RWPE2 (cell line): ENCODE data around the gene HSD17B13.

Source experiments
- ATAC-seq: fragments of 200-7000 bp; cut with Tn5 transposase; 3 replicates; pipeline ENCODE4 v1.9.1; 2021; ENCODE audit warnings: low read depth
- DNase-seq: peaks from one replicate; pipeline ENCODE4 v3.0.0-alpha.2; 2020; ENCODE audit warnings: low spot score
- H3K27ac ChIP-seq: fragments of 450-650 bp; 2 replicates; pipeline ENCODE4 v1.5.1; 2017; ENCODE audit warnings: mild to moderate bottlenecking; ENCODE audit not compliant: poor library complexity, severe bottlenecking
- H3K27me3 ChIP-seq: fragments of 250-450 bp; sonication (Bioruptor Pico); 2 replicates; pipeline ENCODE4 v1.5.1; 2021; ENCODE audit warnings: mild to moderate bottlenecking, moderate library complexity; ENCODE audit not compliant: insufficient read depth, poor library complexity, severe bottlenecking
- H3K36me3 ChIP-seq: fragments of 250-450 bp; sonication (Bioruptor Pico); 2 replicates; pipeline ENCODE4 v1.5.1; 2020; ENCODE audit warnings: low read depth, mild to moderate bottlenecking, moderate library complexity
- H3K4me1 ChIP-seq: fragments of 250-450 bp; sonication (Bioruptor Pico); 2 replicates; pipeline ENCODE4 v1.5.1; 2021; ENCODE audit warnings: mild to moderate bottlenecking, moderate library complexity; ENCODE audit not compliant: insufficient read depth, poor library complexity, severe bottlenecking
- H3K4me3 ChIP-seq: fragments of 250-450 bp; sonication (Bioruptor Pico); 2 replicates; pipeline ENCODE4 v1.5.1; 2021; ENCODE audit warnings: mild to moderate bottlenecking, moderate library complexity; ENCODE audit not compliant: severe bottlenecking
- H3K9me3 ChIP-seq: fragments of 250-450 bp; sonication (Bioruptor Pico); 2 replicates; pipeline ENCODE4 v1.5.1; 2021; ENCODE audit warnings: mild to moderate bottlenecking, moderate library complexity; ENCODE audit not compliant: severe bottlenecking
- CTCF ChIP-seq: fragments of 450-650 bp; IDR thresholded peaks from one replicate; pipeline ENCODE4 v1.5.1; 2017; ENCODE audit warnings: mild to moderate bottlenecking, moderate library complexity; ENCODE audit not compliant: poor library complexity, severe bottlenecking

HSD17B13 gene

GRCh38 chr4:87337361-87337760 lies 14.7 kb upstream of the HSD17B13 start:
- Histone ChIP-seq H3K27ac (no peak overlapping the region), H3K27me3 (no peaks in the 10 kb centered on the region), H3K36me3 (no peaks in the 10 kb centered on the region), H3K4me1 (peaks cover 2% of the 10 kb centered on the region), H3K4me3 (no peak overlapping the region), H3K9me3 (no peaks in the 10 kb centered on the region)
- TF ChIP-seq CTCF, result no peak
- DNase-seq, result no peak
- ATAC-seq, result no peak

DNA sequence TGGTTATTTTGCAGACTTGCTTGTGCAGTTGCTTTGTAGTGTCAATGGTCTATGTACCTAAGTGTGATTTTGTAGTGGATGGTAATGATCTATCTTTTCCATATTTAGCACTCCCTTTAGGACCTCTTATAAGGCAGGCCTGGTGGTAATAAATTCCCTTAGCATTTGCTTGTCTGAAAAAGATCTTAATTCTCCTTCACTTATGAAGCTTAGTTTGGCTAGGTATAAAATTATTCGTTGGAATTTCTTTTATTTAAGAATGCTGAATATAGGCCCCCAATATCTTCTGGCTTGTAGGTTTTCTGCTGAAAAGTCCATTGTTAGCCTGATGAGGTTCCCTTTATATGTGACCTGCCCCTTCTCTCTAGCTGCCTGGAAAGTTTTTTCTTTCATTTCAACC lies 10.6 kb upstream of the HSD17B13 start:
- DNase-seq (no peak), ATAC-seq (no peak)
- no peaks in the 10 kb centered on the region for H3K4me1 ChIP-seq
- no peak overlapping the region for H3K4me3 ChIP-seq
- H3K36me3 ChIP-seq, result no peaks in the 10 kb centered on the region
- TF ChIP-seq CTCF, result no peak
- H3K27me3 ChIP-seq, result no peaks in the 10 kb centered on the region
- no peak overlapping the region for H3K27ac ChIP-seq
- H3K9me3 ChIP-seq, result no peaks in the 10 kb centered on the region

DNA sequence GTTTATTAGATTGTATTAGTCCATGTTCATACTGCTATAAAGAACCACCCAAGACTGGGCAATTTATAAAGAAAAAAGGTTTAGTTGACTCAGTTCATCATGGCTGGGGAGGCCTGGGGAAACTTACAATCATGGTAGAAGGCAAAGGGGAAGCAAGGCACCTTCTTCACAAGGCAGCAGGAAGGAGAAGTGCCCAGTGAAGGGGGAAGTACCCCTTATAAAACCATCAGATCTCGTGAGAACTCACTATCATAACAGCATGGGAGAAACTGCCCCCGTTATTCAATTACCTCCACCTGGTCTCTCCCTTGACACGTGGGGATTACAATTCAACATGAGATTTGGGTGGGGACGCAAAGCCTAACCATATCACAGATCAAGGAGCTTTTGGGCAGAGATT lies 8.1 kb upstream of the HSD17B13 start:
- Histone ChIP-seq H3K36me3 (no peaks in the 10 kb centered on the region), H3K27me3 (no peaks in the 10 kb centered on the region), H3K27ac (no peak overlapping the region), H3K4me3 (no peak overlapping the region), H3K9me3 (no peaks in the 10 kb centered on the region), H3K4me1 (no peaks in the 10 kb centered on the region)
- no peak for DNase-seq
- no peak for ATAC-seq
- no peak for TF ChIP-seq CTCF

DNA sequence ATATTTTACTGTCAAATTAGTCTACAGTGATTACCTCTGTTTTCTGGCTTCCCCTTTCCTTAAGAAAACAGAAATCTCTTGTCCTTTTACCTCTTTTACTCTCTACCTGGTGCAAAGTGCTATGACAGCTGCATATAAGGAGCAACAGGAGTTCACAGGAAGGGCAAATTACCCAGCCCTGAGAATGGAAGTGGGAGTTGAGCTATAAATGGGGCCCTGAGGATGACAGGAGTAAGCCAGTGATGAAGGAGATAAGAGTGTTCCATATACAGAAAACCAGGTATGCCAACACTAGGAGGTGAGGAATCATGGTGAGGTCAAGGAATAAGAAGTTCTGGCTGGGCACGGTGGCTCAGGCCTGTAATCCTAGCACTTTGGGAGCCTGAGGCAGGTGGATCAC lies 4.5 kb upstream of the HSD17B13 start:
- no peak for TF ChIP-seq CTCF
- Histone ChIP-seq H3K27me3 (no peaks in the 10 kb centered on the region), H3K36me3 (no peaks in the 10 kb centered on the region), H3K4me3 (no peak overlapping the region), H3K9me3 (peaks cover 2% of the 10 kb centered on the region), H3K4me1 (no peaks in the 10 kb centered on the region), H3K27ac (no peak overlapping the region)
- DNase-seq (no peak), ATAC-seq (no peak)

DNA sequence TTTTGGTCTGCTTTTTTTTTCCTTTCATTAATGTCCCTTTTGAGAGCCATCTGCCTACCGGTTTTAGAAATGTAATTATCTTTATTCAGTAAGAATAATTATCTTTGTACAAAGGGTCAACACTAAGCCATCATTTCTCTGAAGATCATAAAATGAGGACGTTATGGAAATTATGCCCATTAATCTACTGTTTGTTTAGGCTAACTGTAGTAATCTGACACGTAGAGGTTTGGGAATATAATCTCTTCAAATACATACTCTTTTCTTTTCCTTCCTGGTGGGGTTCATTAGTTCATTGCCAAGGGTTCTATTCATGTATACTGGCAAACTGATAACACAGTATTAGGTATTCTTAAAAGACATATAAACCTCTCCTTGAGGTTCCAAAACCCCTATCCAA lies 3.8 kb upstream of the HSD17B13 start:
- DNase-seq, result no peak
- no peak for TF ChIP-seq CTCF
- Histone ChIP-seq H3K27ac (no peak overlapping the region), H3K4me1 (no peaks in the 10 kb centered on the region), H3K4me3 (no peak overlapping the region), H3K9me3 (peaks cover 2% of the 10 kb centered on the region), H3K27me3 (no peaks in the 10 kb centered on the region), H3K36me3 (no peaks in the 10 kb centered on the region)
- no peak for ATAC-seq
